Measurements from ENCODE around the gene HCAR3.
"Not testable (repeated sequence)": the region's sequence is repeated elsewhere in the genome, so short reads cannot be mapped to it uniquely, and the experiment has no call there.

The HCAR3 gene

GRCh38 chr12:122716658-122717057, at the start of gene HCAR3:
TSS of gene HCAR3 (minus strand) at chr12:122716811. CDS start at chr12:122716737, 74 bp downstream.
- not testable (repeated sequence) for DNase-seq

DNA sequence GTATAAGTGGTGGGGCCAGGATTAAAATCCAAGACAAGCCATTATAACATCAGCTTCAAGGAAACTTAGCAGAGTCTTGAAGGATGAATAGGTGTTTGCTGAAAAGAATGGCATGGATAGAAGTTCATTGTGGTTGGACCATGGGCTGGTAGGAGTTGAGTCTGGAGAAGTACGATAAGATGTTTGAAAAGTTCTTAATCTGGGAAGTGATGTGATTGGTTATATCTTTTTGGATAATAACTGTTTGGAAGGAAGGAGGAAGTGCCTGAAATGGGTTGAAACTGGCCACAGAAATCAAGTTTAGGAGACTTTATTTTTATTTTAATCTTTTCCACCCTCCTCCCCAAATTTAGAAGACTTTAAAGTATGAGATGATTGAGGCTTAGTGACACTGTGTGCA, 41.0 kb upstream of the HCAR3 start:
- no peak for DNase-seq

GRCh38 chr12:122754790-122755189, 38.2 kb upstream of the HCAR3 start:
- no peak for DNase-seq

DNA sequence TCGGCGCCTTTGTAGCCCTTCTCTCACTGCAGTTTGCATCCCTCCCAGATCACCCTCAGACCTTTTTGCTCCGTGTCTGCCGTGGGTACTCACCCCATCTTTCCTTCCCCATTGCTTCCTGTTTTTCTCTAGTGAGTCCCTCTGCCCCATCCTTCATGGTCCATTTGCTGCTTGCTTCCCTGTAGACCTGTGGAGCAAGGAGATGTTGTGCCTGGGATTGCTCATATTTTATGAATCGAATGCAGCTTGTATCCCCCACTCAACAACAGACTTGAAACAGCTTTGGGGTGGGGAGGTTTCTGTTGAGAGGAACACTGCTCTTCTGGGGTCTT, 36.7 kb upstream of the HCAR3 start:
- no peak for DNase-seq

DNA sequence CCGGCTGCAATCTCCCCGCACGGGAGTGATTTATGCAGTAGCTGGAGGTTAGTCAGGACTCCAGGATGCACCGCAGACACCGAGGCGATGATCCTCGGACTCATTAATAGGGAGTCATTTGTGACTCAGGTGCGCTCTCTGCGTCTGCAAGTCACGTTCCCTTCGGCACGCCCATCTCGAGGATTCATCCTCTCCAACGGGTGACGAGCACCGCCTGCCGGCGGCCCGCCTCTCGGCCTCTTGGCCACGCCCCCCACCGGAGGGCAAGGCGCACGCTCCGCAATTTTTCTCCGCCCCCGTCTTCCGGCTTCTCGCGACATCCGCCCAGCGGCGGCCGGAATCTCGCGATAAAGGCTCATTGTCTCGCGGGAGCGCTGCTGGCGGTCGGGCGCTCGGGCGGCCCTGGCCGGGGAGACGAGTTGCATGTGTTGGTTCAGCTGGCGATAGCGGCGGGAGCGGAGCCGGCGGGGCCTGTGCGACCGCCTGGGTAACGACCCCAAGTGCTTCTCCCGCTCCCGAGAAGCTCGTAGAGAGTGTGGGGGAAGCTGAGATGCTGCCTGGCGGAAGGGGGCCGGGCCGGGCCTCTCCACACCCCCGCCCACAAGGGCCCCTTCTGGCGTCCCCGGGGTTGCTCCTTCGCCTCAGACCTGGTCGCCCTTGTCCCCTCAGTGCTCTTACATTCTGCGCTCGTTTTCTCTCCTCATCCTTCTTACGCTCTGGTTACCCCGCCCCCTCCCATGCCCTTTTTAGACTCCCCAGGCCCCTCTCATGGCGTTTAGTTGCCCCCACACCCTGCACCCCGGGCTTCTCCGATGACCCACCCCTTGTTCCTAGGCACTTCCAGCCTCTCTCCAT, 36.1 kb upstream of the HCAR3 start, which contains the start of gene DENR:
Gene DENR (plus strand): TSS at position 361 of the 855 bp plus-strand sequence. CDS start 878 bp downstream, outside the sequence.
- peak; percentile 98 for DNase-seq

GRCh38 chr12:122750781-122751515, 34.3 kb upstream of the HCAR3 start:
- not testable (repeated sequence) for DNase-seq

DNA sequence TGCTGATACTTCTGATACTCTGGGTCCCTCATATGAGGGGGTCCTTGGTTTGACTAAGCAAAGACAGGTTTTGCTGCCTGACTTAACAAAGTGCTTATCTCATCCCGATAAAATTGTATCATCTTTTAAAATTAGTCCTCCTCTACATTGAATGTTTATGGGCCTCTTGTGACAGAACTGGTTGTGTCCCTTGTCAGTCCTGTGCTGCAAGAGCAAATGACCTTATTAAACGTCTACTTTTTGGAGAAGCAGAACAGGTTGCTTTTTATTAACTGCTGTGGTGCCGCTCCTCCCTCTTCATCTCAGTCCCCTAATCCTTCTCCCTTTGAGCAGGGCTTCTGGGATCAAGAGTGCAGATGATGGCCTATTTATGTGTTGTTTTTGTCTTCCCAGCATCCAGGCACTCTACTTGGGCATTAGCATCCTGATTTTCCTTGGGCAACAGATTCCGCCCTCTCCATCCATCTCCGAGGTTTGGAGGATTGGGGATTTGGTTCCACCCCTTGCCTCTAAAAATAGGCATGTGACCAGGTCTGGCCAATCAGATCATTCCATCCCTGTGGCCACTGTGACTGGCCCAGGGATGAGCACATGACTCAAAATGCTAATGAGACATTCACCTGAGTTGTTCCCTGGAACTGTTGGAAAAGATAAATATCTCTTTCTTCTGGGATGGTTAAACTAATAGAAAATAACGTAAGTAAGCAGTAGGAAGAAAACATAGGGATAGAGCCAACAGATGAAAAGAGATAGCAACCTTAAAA, 33.1 kb upstream of the HCAR3 start:
- no peak for DNase-seq

DNA sequence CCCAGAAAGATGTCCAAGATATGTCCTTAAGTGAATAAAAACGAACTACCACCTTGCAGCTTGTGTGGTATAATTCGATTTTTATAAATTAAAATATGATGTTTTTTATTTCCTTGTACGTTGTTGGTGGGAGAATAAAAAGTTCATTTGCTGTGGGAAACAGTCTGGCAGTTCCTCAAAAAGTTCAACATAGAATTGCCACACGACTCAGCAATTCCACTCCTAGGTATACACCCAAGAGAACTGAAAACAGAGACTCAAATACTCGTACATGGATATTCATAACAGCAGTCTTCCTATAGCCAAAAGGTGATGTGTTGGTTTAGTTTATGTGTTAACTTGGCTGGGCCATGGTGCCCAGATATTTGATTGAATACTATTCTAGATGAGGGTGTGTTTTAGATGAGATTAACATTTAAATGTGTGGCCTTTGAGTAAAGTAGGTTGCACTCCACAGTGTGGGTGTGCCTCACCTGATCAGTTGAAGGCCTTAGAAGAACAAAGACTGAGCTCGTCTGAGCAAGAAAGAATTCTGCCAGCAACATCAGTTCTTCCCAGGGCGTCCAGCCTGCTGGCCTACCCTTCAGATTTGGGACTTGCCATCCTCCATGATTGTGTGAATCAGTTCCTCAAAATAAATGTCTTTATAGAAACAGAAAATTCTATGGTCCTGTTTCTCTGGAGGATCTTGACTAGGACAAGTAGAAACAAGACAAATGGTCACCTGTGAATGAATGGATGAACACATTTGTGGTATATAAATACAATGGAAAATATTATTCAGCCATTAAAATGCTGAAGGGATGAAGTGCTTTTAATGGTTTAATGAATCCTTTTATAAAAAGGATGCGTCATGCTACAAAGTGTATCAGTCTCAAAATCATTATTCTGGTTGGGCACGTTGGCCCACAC, 30.9 kb upstream of the HCAR3 start:
- no peak for DNase-seq

GRCh38 chr12:122743895-122744525, 27.4 kb upstream of the HCAR3 start:
- no peak for DNase-seq

GRCh38 chr12:122740351-122740750, 23.7 kb upstream of the HCAR3 start:
- DNase-seq = no peak

GRCh38 chr12:122738571-122738970, 22.0 kb upstream of the HCAR3 start:
- no peak for DNase-seq

DNA sequence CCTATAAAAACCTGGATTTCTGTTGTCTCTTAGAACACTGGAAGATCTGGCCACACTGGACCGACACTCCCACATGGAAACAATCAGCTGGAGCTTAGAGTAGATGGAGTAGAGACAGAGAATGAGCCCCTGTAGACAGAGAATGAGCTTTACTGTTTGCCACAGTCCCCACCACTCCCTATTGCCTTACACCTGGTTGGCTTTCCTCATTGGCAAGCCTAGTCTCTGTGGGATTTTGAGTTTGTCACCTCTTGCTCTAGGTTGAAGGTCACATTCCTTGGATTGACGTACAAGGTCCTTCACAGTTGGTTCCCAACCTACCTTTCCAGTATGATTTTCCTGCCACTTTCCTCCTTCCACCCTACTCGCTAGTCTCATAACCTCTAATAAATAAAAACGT, 16.0 kb upstream of the HCAR3 start:
- DNase-seq = no peak

DNA sequence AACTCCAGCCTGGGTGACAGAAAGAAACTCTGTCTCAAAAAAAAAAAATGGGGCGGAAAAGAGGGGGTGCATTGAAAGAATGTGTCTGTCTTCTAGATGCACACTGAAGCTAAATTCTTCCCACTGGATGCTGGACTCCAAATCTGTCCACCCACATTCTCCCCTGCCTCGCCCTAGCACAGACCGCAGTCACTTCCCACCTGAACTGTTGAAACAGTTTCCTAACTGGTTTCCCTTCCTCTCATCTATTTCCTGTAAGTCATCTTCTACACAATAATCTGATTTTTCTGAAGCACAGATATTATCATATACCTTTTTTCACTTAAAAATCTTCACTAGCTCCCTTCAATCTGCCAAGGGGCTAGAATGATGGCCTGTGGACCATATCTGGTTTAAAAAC, 15.6 kb upstream of the HCAR3 start:
- DNase-seq = no peak

DNA sequence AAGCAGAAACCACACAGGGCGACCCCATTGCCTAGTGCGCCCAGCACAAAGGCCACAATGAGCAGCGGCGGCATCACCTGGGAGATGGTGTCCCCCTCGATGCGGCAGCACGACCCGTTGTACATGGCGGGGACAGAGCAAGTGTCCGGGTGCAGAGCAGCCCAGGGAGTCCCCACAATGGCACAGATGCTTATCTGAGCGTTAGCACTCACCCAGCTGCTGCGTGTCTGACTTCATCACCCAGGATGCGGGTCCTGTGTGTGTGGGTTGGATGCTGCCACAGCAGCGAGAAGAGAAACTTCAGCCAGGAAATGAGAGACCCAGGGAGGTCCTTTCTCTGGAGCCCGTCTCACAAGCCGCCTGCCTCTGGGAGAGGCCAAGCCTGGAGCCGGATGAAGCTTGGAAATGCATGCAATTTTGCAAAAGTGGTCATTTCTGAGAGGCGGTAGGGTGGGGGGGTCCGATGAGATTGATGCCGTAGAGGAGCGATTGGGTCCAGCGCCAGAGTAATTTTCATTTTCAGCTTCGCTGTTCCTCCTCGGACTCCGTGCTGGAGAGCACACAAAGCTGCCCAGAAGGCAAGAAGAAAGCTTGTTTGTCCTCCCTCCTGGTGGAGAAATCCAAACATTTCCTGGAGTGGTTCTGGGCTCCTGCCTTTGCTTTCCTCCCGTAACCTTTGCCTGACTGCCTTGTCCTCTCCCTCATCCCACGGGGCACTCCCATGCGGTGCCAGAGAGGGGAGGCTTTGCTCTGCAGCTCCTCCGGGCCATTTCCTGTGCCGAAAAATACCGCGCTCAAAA, 13.8 kb upstream of the HCAR3 start, which contains the start of gene HCAR1:
Gene HCAR1 (minus strand): TSS at position 630 of the 800 bp plus-strand sequence. CDS start 505 bp downstream, at position 125.
- no peak for DNase-seq

- no peak for DNase-seq
These were observed 13.1 kb upstream of the HCAR3 start for GRCh38 chr12:122729583-122730214.

DNA sequence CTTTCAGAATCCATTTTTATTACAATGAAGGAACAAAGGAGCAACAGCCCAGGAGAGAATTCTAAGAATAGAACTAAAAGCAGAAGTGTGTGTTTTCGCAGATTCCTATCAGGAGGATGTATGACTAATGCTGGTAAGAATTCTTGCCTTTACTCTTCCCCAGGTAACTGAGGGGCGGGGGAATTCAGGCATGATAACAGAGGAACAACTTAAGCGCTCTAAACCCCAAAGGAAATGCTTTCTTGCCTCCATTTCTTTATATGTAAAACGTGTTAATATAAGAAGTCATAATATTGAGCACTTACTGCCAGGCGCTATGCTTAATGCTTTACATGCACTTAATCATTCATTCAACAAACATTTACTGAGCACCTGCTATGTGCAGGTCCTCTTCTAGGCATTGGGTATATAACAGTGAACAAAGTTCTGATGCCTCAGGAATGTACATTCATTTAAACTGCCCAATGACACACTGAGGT, 9.5 kb upstream of the HCAR3 start:
- DNase-seq = no peak

GRCh38 chr12:122725452-122726079, 9.0 kb upstream of the HCAR3 start:
- no peak for DNase-seq

DNA sequence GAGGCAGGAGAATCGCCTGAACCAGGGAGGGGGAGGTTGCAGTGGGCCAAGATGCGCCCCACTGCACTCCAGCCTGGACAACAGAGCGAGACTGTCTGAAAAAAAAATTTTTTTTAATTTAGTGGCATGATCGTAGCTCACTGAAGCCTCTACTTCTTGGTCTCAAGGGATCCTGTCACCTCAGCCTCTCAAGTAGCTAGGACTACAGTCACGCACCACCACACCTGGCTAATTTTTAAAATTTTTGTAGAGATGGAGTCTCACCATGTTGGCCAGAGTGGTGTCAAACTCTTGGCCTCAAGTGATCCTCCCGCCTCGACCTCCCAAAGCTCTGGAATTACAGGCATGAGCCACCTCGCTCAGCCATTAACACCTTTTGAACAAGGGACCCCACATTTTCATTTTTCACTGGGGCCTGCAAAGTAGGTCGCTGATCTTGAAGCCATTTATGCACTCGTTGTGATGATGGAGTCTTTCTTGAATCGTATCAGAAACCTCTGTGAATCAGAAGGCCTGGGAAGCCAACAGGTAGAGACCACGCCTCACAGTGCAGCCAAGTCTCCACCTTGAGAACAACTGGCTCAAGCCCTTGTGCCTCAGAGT, 8.1 kb upstream of the HCAR3 start:
- DNase-seq = no peak

DNA sequence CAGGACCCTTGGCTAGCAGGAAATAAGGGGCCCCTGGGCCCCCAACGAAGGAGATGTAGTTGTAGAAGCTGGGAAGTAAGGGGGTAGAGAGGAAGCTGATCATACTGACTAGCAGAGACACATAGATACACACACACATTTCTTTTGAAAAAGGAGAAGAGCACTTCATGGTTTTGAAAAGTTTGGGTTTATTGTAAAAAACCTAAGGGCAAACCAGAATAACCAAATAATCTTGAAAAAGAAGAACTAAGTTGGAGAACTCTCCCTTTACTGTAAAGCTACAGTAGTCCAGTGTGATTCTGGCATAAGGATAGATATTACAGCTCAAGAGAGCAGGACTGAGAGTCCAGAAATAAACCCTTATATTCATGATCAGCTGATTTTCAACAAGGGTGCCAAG, 5.8 kb upstream of the HCAR3 start:
- DNase-seq = no peak
